ENCODE data around the gene ADAMTSL1.

ADAMTSL1 gene

GRCh38 chr9:18717759-18718158 is 243.8 kb downstream of the ADAMTSL1 start:
- Mint-ChIP-seq H3K36me3 (ENCODE audit: insufficient read depth) (no peaks in the 10 kb centered on the region), H3K9me3 (no peaks in the 10 kb centered on the region), H3K4me1 (no peaks in the 10 kb centered on the region), H3K27me3 (no peaks in the 10 kb centered on the region), H3K27ac (ENCODE audit: low read depth) (no peak overlapping the region), H3K4me3 (no peak overlapping the region)
- ATAC-seq (replicated peaks; ENCODE audit: extremely low read depth, poor library complexity, severe bottlenecking) (no peak), DNase-seq (ENCODE audit: low spot score in 2 of 2) (no peak)

- Mint-ChIP-seq H3K4me3 (no peak overlapping the region), H3K27ac (ENCODE audit: low read depth) (no peak overlapping the region), H3K4me1 (no peaks in the 10 kb centered on the region)
Measured at GRCh38 chr9:18718393-18718792, 244.4 kb downstream of the ADAMTSL1 start.

GRCh38 chr9:18718932-18719331 is 245.0 kb downstream of the ADAMTSL1 start:
- H3K9me3 Mint-ChIP-seq: no peaks in the 10 kb centered on the region
- ATAC-seq (replicated peaks; ENCODE audit: extremely low read depth, poor library complexity, severe bottlenecking) (no peak), DNase-seq (ENCODE audit: low spot score in 2 of 2) (no peak)
- H3K36me3 Mint-ChIP-seq (ENCODE audit: insufficient read depth): no peaks in the 10 kb centered on the region
- H3K27ac Mint-ChIP-seq (ENCODE audit: low read depth): no peak overlapping the region
- H3K27me3 Mint-ChIP-seq: no peaks in the 10 kb centered on the region
- H3K4me3 Mint-ChIP-seq: no peak overlapping the region
- no peaks in the 10 kb centered on the region for H3K4me1 Mint-ChIP-seq

More at GRCh38 chr9:18718393-18718792, 244.4 kb downstream of the ADAMTSL1 start:
- no peaks in the 10 kb centered on the region for H3K27me3 Mint-ChIP-seq
- H3K9me3 Mint-ChIP-seq: no peaks in the 10 kb centered on the region
- DNase-seq (ENCODE audit: low spot score in 2 of 2): no peak
- no peak for ATAC-seq (replicated peaks; ENCODE audit: extremely low read depth, poor library complexity, severe bottlenecking)
- no peaks in the 10 kb centered on the region for H3K36me3 Mint-ChIP-seq (ENCODE audit: insufficient read depth)

- Mint-ChIP-seq H3K36me3 (ENCODE audit: insufficient read depth) (no peaks in the 10 kb centered on the region), H3K4me3 (no peak overlapping the region), H3K27ac (ENCODE audit: low read depth) (no peak overlapping the region), H3K4me1 (no peaks in the 10 kb centered on the region), H3K9me3 (no peaks in the 10 kb centered on the region), H3K27me3 (no peaks in the 10 kb centered on the region)
- no peak for ATAC-seq (replicated peaks; ENCODE audit: extremely low read depth, poor library complexity, severe bottlenecking)
- no peak for DNase-seq (ENCODE audit: low spot score in 2 of 2)
Measured at GRCh38 chr9:18720691-18721090, 246.7 kb downstream of the ADAMTSL1 start.

GRCh38 chr9:18721267-18721994 is 247.5 kb downstream of the ADAMTSL1 start:
- Mint-ChIP-seq H3K27me3 (no peaks in the 10 kb centered on the region), H3K4me1 (no peaks in the 10 kb centered on the region)
- ATAC-seq (replicated peaks; ENCODE audit: extremely low read depth, poor library complexity, severe bottlenecking): no peak

GRCh38 chr9:18721995-18722310 is 248.0 kb downstream of the ADAMTSL1 start:
- Mint-ChIP-seq H3K27ac (ENCODE audit: low read depth) (no peak overlapping the region), H3K4me1 (no peaks in the 10 kb centered on the region), H3K27me3 (no peaks in the 10 kb centered on the region), H3K4me3 (no peak overlapping the region), H3K36me3 (ENCODE audit: insufficient read depth) (no peaks in the 10 kb centered on the region), H3K9me3 (no peaks in the 10 kb centered on the region)
- DNase-seq (ENCODE audit: low spot score in 2 of 2) (no peak), ATAC-seq (replicated peaks; ENCODE audit: extremely low read depth, poor library complexity, severe bottlenecking) (no peak)

More at GRCh38 chr9:18721267-18721994, 247.5 kb downstream of the ADAMTSL1 start:
- no peaks in the 10 kb centered on the region for H3K36me3 Mint-ChIP-seq (ENCODE audit: insufficient read depth)
- no peak overlapping the region for H3K27ac Mint-ChIP-seq (ENCODE audit: low read depth)
- H3K4me3 Mint-ChIP-seq: no peak overlapping the region
- no peaks in the 10 kb centered on the region for H3K9me3 Mint-ChIP-seq
- no peak for DNase-seq (ENCODE audit: low spot score in 2 of 2)

- H3K4me1 Mint-ChIP-seq: no peaks in the 10 kb centered on the region
Measured at GRCh38 chr9:18722882-18723281, 248.9 kb downstream of the ADAMTSL1 start.

GRCh38 chr9:18723366-18723765 is 249.4 kb downstream of the ADAMTSL1 start:
- H3K4me1 Mint-ChIP-seq: no peaks in the 10 kb centered on the region
- no peaks in the 10 kb centered on the region for H3K27me3 Mint-ChIP-seq
- no peaks in the 10 kb centered on the region for H3K36me3 Mint-ChIP-seq (ENCODE audit: insufficient read depth)
- H3K27ac Mint-ChIP-seq (ENCODE audit: low read depth): no peak overlapping the region
- no peaks in the 10 kb centered on the region for H3K9me3 Mint-ChIP-seq
- ATAC-seq (replicated peaks; ENCODE audit: extremely low read depth, poor library complexity, severe bottlenecking) (no peak), DNase-seq (ENCODE audit: low spot score in 2 of 2) (no peak)
- no peak overlapping the region for H3K4me3 Mint-ChIP-seq

More at GRCh38 chr9:18722882-18723281, 248.9 kb downstream of the ADAMTSL1 start:
- no peak overlapping the region for H3K27ac Mint-ChIP-seq (ENCODE audit: low read depth)
- H3K4me3 Mint-ChIP-seq: no peak overlapping the region
- H3K27me3 Mint-ChIP-seq: no peaks in the 10 kb centered on the region
- no peaks in the 10 kb centered on the region for H3K36me3 Mint-ChIP-seq (ENCODE audit: insufficient read depth)
- H3K9me3 Mint-ChIP-seq: no peaks in the 10 kb centered on the region
- ATAC-seq (replicated peaks; ENCODE audit: extremely low read depth, poor library complexity, severe bottlenecking): no peak
- no peak for DNase-seq (ENCODE audit: low spot score in 2 of 2)

GRCh38 chr9:18726546-18726945 is 252.6 kb downstream of the ADAMTSL1 start:
- Mint-ChIP-seq H3K4me3 (no peak overlapping the region), H3K9me3 (no peaks in the 10 kb centered on the region), H3K27ac (ENCODE audit: low read depth) (no peak overlapping the region), H3K27me3 (no peaks in the 10 kb centered on the region), H3K36me3 (ENCODE audit: insufficient read depth) (no peaks in the 10 kb centered on the region), H3K4me1 (no peaks in the 10 kb centered on the region)
- no peak for DNase-seq (ENCODE audit: low spot score in 2 of 2)
- no peak for ATAC-seq (replicated peaks; ENCODE audit: extremely low read depth, poor library complexity, severe bottlenecking)

GRCh38 chr9:18727904-18728303 is 254.0 kb downstream of the ADAMTSL1 start:
- no peak for ATAC-seq (replicated peaks; ENCODE audit: extremely low read depth, poor library complexity, severe bottlenecking)
- Mint-ChIP-seq H3K4me3 (no peak overlapping the region), H3K27ac (ENCODE audit: low read depth) (no peak overlapping the region), H3K4me1 (no peaks in the 10 kb centered on the region), H3K36me3 (ENCODE audit: insufficient read depth) (no peaks in the 10 kb centered on the region), H3K9me3 (no peaks in the 10 kb centered on the region), H3K27me3 (no peaks in the 10 kb centered on the region)
- DNase-seq (ENCODE audit: low spot score in 2 of 2): no peak

GRCh38 chr9:18728642-18729041 is 254.7 kb downstream of the ADAMTSL1 start:
- no peak overlapping the region for H3K4me3 Mint-ChIP-seq
- no peaks in the 10 kb centered on the region for H3K9me3 Mint-ChIP-seq
- no peaks in the 10 kb centered on the region for H3K4me1 Mint-ChIP-seq
- no peak for DNase-seq (ENCODE audit: low spot score in 2 of 2)
- ATAC-seq (replicated peaks; ENCODE audit: extremely low read depth, poor library complexity, severe bottlenecking): no peak
- no peaks in the 10 kb centered on the region for H3K27me3 Mint-ChIP-seq
- no peaks in the 10 kb centered on the region for H3K36me3 Mint-ChIP-seq (ENCODE audit: insufficient read depth)
- H3K27ac Mint-ChIP-seq (ENCODE audit: low read depth): no peak overlapping the region

- Mint-ChIP-seq H3K36me3 (ENCODE audit: insufficient read depth) (no peaks in the 10 kb centered on the region), H3K27me3 (no peaks in the 10 kb centered on the region), H3K4me3 (no peak overlapping the region), H3K4me1 (no peaks in the 10 kb centered on the region), H3K27ac (ENCODE audit: low read depth) (no peak overlapping the region), H3K9me3 (no peaks in the 10 kb centered on the region)
- no peak for DNase-seq (ENCODE audit: low spot score in 2 of 2)
- ATAC-seq (replicated peaks; ENCODE audit: extremely low read depth, poor library complexity, severe bottlenecking): no peak
Measured at GRCh38 chr9:18730241-18730640, 256.3 kb downstream of the ADAMTSL1 start.

- H3K27me3 Mint-ChIP-seq: no peaks in the 10 kb centered on the region
- DNase-seq (ENCODE audit: low spot score in 2 of 2) (no peak), ATAC-seq (replicated peaks; ENCODE audit: extremely low read depth, poor library complexity, severe bottlenecking) (no peak)
- no peaks in the 10 kb centered on the region for H3K4me1 Mint-ChIP-seq
- H3K4me3 Mint-ChIP-seq: no peak overlapping the region
- H3K36me3 Mint-ChIP-seq (ENCODE audit: insufficient read depth): no peaks in the 10 kb centered on the region
- H3K27ac Mint-ChIP-seq (ENCODE audit: low read depth): no peak overlapping the region
- H3K9me3 Mint-ChIP-seq: no peaks in the 10 kb centered on the region
Measured at GRCh38 chr9:18739127-18739526, 265.2 kb downstream of the ADAMTSL1 start.
